DOHH2 (cell line): ENCODE data around the gene CEMIP.

Source experiments
- EZH2phosphoT487 ChIP-seq: fragments of 200-600 bp; sonication (generic); IDR thresholded peaks from 2 replicates; pipeline ENCODE4 v1.6.1; 2017; ENCODE audit warnings: borderline replicate concordance, mild to moderate bottlenecking, antibody characterized with exemption, low read length, moderate library complexity, mixed read lengths
- TF ChIP-seq, protein P1 (sequence below): fragments of 200-600 bp; sonication (generic); IDR thresholded peaks from one replicate; pipeline ENCODE4 v1.5.1; 2014; ENCODE audit warnings: antibody characterized with exemption, mild to moderate bottlenecking, low read depth, low read length; ENCODE audit not compliant: poor library complexity, severe bottlenecking

DNA sequence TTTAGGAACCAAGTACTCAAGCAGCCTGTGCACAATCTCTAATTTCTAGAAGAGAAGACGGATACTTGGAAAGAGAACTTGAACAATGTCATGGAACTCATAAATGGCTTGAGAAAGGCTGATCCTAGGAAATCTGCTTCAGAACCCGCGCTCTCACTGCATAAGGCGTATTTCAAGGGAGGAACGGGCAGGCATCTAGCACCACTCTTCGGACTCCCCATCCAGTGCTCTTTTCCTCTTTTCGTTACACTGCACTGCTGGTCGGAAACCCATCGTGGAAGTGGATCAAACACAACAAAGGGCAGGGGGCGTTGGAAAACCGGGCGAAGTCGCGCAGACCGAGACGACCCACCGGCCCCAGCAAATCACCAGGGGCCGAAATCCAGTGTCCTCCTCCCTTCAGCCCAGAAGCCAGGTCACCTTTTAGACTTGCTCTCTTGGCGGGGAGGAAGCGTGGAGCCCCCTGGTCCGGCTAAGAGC, 221.0 kb downstream of the CEMIP start:
- TF ChIP-seq, protein P1, sequence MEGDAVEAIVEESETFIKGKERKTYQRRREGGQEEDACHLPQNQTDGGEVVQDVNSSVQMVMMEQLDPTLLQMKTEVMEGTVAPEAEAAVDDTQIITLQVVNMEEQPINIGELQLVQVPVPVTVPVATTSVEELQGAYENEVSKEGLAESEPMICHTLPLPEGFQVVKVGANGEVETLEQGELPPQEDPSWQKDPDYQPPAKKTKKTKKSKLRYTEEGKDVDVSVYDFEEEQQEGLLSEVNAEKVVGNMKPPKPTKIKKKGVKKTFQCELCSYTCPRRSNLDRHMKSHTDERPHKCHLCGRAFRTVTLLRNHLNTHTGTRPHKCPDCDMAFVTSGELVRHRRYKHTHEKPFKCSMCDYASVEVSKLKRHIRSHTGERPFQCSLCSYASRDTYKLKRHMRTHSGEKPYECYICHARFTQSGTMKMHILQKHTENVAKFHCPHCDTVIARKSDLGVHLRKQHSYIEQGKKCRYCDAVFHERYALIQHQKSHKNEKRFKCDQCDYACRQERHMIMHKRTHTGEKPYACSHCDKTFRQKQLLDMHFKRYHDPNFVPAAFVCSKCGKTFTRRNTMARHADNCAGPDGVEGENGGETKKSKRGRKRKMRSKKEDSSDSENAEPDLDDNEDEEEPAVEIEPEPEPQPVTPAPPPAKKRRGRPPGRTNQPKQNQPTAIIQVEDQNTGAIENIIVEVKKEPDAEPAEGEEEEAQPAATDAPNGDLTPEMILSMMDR = no peak
- TF ChIP-seq EZH2phosphoT487 = no peak
